ENCODE data around the gene EHD3. TPM values are rescaled to one million over a fixed set of nuclear protein-coding genes. Genes with fewer than 3 reads are reported as not detected.

Gene EHD3
- polyA plus RNA-seq, 1 experiment, result 39.8 TPM

GRCh38 chr2:31268344-31268743, 34.4 kb downstream of the EHD3 start:
- no peak for DNase-seq (ENCODE audit: low read depth, low spot score)
- POLR2A ChIA-PET, result no interaction called here
- CTCF ChIA-PET, result interaction anchor here (1.1 kb wide), 1 partner anchor 34 kb away, joined by 3 read pairs; the partner anchor contains the start of gene EHD3
- Histone ChIP-seq H3K27ac (ENCODE audit: low read depth, low read length) (no peak overlapping the region), H3K27me3 (ENCODE audit: control insufficient read depth, insufficient read depth, low read length) (no peaks in the 10 kb centered on the region), H3K4me3 (ENCODE audit: low read depth, low read length) (no peak overlapping the region), H3K9me3 (ENCODE audit: control insufficient read depth, insufficient read depth, low read length) (no peaks in the 10 kb centered on the region; the same call in 1 of the 2 replicates)
- TF ChIP-seq CTCF (IDR thresholded peaks at IDR 0.05; ENCODE audit: low read depth, low read length), result no peak

GRCh38 chr2:31269087-31269486, 35.1 kb downstream of the EHD3 start:
- no peak overlapping the region for H3K27ac ChIP-seq (ENCODE audit: low read depth, low read length)
- H3K4me3 ChIP-seq (ENCODE audit: low read depth, low read length), result no peak overlapping the region
- H3K9me3 ChIP-seq (ENCODE audit: control insufficient read depth, insufficient read depth, low read length), result no peaks in the 10 kb centered on the region; the same call in 1 of the 2 replicates
- POLR2A ChIA-PET, result interaction anchor here (0.7 kb wide), 1 partner anchor 10 kb away, joined by 3 read pairs; no protein-coding TSS in a partner anchor
- DNase-seq (ENCODE audit: low read depth, low spot score), result no peak
- TF ChIP-seq CTCF (IDR thresholded peaks at IDR 0.05; ENCODE audit: low read depth, low read length), result no peak
- CTCF ChIA-PET, result interaction anchor here (0.6 to 1.1 kb wide), 2 partner anchors 35 to 555 kb away, joined by 3 to 5 read pairs; partner anchors contain the start of gene EHD3
- no peaks in the 10 kb centered on the region for H3K27me3 ChIP-seq (ENCODE audit: control insufficient read depth, insufficient read depth, low read length)

- ChIA-PET CTCF (interaction anchor here (1.5 kb wide), 1 partner anchor 63 kb away, joined by 7 read pairs; no protein-coding TSS in a partner anchor), POLR2A (no interaction called here)
- H3K27ac ChIP-seq (ENCODE audit: low read depth, low read length), result no peak overlapping the region
- H3K9me3 ChIP-seq (ENCODE audit: control insufficient read depth, insufficient read depth, low read length), result no peaks in the 10 kb centered on the region; the same call in 1 of the 2 replicates
- no peak for DNase-seq (ENCODE audit: low read depth, low spot score)
- no peak for TF ChIP-seq CTCF (IDR thresholded peaks at IDR 0.05; ENCODE audit: low read depth, low read length)
- peaks cover 2% of the 10 kb centered on the region for H3K27me3 ChIP-seq (ENCODE audit: control insufficient read depth, insufficient read depth, low read length)
- no peak overlapping the region for H3K4me3 ChIP-seq (ENCODE audit: low read depth, low read length)
Observed at GRCh38 chr2:31270131-31270530, 36.2 kb downstream of the EHD3 start.

- no peak for TF ChIP-seq CTCF (IDR thresholded peaks at IDR 0.05; ENCODE audit: low read depth, low read length)
- Histone ChIP-seq H3K27ac (ENCODE audit: low read depth, low read length) (no peak overlapping the region), H3K27me3 (ENCODE audit: control insufficient read depth, insufficient read depth, low read length) (peaks cover 4% of the 10 kb centered on the region), H3K9me3 (ENCODE audit: control insufficient read depth, insufficient read depth, low read length) (no peaks in the 10 kb centered on the region; the same call in 1 of the 2 replicates), H3K4me3 (ENCODE audit: low read depth, low read length) (no peak overlapping the region)
- ChIA-PET POLR2A (no interaction called here), CTCF (interaction anchor here (1.5 kb wide), 1 partner anchor 62 kb away, joined by 7 read pairs; no protein-coding TSS in a partner anchor)
- no peak for DNase-seq (ENCODE audit: low read depth, low spot score)
Observed at GRCh38 chr2:31270822-31271231, 36.9 kb downstream of the EHD3 start.

GRCh38 chr2:31271851-31272267, 37.9 kb downstream of the EHD3 start:
- no peak for TF ChIP-seq CTCF (IDR thresholded peaks at IDR 0.05; ENCODE audit: low read depth, low read length)
- POLR2A ChIA-PET, result interaction anchor here (0.8 kb wide), 1 partner anchor 48 kb away, joined by 7 read pairs; no protein-coding TSS in a partner anchor
- H3K27me3 ChIP-seq (ENCODE audit: control insufficient read depth, insufficient read depth, low read length), result peaks cover 6% of the 10 kb centered on the region
- no peak overlapping the region for H3K27ac ChIP-seq (ENCODE audit: low read depth, low read length)
- no peaks in the 10 kb centered on the region; the same call in 1 of the 2 replicates for H3K9me3 ChIP-seq (ENCODE audit: control insufficient read depth, insufficient read depth, low read length)
- no peak for DNase-seq (ENCODE audit: low read depth, low spot score)
- H3K4me3 ChIP-seq (ENCODE audit: low read depth, low read length), result no peak overlapping the region
- CTCF ChIA-PET, result interaction anchor here (0.6 to 1.1 kb wide), 2 partner anchors 14 to 61 kb away, joined by 3 to 4 read pairs; no protein-coding TSS in a partner anchor
